Nephron progenitor cell (in vitro differentiated cells): Measurements from ENCODE around the gene KSR1.

Experiments used
- DNase-seq: peaks from one replicate; pipeline ENCODE4 v3.0.0; 2021
- H3K27ac Mint-ChIP-seq: 2 replicates; pipeline ENCODE4 v1.8.0; 2021; ENCODE audit warnings: mild to moderate bottlenecking, moderate library complexity, mixed read lengths
- H3K27me3 Mint-ChIP-seq: 2 replicates; pipeline ENCODE4 v1.8.0; 2021; ENCODE audit warnings: mild to moderate bottlenecking, low read depth, mixed read lengths; ENCODE audit not compliant: poor library complexity
- H3K36me3 Mint-ChIP-seq: 2 replicates; pipeline ENCODE4 v1.8.0; 2021; ENCODE audit warnings: low read depth, mixed read lengths
- H3K4me1 Mint-ChIP-seq: 2 replicates; pipeline ENCODE4 v1.8.0; 2021; ENCODE audit warnings: mixed read lengths
- H3K4me3 Mint-ChIP-seq: 2 replicates; pipeline ENCODE4 v1.8.0; 2021; ENCODE audit warnings: mild to moderate bottlenecking, moderate library complexity, mixed read lengths
- H3K9me3 Mint-ChIP-seq: 2 replicates; pipeline ENCODE4 v1.8.0; 2021; ENCODE audit warnings: mild to moderate bottlenecking, moderate library complexity, mixed read lengths
- TF ChIP-seq, protein P1 (sequence below): fragments of 200-600 bp; sonication (generic); IDR thresholded peaks from 2 replicates; pipeline ENCODE4 v1.5.0; 2021; ENCODE audit warnings: antibody characterized with exemption

KSR1 gene

DNA sequence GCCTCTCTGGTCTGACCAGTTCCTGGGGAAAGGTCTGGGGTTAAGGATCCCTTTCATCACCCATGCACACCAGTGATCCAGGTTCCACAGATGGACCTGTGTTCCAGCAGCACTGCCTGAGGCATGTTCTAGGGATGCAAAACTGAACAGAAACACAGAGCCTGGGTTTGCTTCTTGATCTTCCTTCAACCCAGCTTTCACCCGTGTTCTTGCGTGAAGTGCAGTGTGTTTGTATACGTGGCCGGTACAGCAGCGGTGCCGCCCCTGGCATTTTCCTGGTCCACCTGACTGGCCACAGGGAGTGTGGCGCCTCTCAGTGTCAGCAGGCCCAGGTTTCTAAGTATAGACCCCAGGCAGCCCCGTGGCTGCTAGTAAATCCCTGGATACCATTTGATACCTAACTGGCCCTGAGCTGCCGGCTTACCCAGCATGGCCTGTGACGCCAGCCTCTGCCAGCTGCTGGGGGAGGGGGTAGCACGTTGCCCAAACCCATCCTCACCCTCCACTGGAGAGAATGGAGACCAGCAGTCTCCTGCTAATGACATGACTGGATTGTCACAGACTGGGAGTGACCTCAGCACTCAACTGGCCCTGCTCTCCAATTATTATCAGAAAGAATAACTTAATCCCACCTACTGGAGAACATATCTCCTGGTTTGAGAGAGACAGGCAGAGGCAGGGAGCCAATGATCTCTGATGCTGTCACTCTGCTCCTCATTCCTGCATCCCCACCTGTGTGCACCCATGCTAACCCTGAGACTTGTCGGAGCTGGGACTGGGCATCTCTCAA, 115.5 kb downstream of the KSR1 start:
- H3K27me3 Mint-ChIP-seq: peaks cover 11% of the 10 kb centered on the region
- H3K9me3 Mint-ChIP-seq: no peaks in the 10 kb centered on the region
- H3K4me1 Mint-ChIP-seq: peaks cover 85% of the 10 kb centered on the region
- no peaks in the 10 kb centered on the region for H3K36me3 Mint-ChIP-seq
- no peak overlapping the region for H3K27ac Mint-ChIP-seq
- no peak for DNase-seq
- no peak overlapping the region for H3K4me3 Mint-ChIP-seq
- TF ChIP-seq, protein P1, sequence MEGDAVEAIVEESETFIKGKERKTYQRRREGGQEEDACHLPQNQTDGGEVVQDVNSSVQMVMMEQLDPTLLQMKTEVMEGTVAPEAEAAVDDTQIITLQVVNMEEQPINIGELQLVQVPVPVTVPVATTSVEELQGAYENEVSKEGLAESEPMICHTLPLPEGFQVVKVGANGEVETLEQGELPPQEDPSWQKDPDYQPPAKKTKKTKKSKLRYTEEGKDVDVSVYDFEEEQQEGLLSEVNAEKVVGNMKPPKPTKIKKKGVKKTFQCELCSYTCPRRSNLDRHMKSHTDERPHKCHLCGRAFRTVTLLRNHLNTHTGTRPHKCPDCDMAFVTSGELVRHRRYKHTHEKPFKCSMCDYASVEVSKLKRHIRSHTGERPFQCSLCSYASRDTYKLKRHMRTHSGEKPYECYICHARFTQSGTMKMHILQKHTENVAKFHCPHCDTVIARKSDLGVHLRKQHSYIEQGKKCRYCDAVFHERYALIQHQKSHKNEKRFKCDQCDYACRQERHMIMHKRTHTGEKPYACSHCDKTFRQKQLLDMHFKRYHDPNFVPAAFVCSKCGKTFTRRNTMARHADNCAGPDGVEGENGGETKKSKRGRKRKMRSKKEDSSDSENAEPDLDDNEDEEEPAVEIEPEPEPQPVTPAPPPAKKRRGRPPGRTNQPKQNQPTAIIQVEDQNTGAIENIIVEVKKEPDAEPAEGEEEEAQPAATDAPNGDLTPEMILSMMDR: no peak

DNA sequence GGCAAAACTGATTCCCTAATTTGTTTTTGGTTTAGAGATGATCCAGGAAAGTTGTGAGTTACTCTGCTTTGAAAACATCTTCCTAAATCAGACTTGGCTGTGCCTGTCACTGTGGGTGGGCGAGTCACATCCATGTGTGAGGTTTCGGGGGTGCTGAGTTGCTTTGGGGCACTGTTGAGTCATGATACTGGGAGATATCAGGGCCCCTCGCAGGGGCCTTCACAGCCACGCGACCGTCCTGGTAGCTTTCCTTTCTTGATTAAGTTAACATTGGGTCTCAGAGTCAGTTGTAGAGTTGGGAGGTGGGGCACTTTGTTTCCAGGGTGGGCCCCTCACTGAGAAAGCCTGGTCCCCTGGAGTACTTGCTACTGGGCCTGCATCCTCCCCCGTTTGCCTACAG, 116.4 kb downstream of the KSR1 start:
- Mint-ChIP-seq H3K4me3 (no peak overlapping the region), H3K4me1 (peaks cover 94% of the 10 kb centered on the region), H3K27me3 (peaks cover 11% of the 10 kb centered on the region), H3K27ac (no peak overlapping the region), H3K36me3 (no peaks in the 10 kb centered on the region), H3K9me3 (no peaks in the 10 kb centered on the region)
- TF ChIP-seq, protein P1: no peak
- no peak for DNase-seq

DNA sequence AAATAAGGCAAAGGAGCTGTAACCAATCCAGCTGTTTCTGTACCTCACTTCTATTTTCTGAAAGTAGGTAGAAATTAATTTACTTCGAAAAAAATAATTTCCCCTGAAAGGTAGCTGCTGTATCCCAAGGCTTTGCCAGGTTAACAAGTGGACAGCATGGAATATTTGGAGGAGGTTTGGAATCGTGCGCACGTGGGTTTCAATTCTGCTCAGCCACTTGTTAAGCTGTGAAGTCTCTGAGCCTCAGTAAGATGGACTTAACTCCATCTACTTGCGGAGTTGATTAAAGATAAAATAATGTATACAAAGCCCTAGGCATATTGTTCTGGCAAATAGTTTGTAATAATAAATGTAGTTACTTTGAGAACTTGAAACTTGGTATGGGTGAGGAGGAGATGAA, 117.3 kb downstream of the KSR1 start:
- peaks cover 11% of the 10 kb centered on the region for H3K27me3 Mint-ChIP-seq
- peaks cover 99% of the 10 kb centered on the region for H3K4me1 Mint-ChIP-seq
- no peak overlapping the region for H3K4me3 Mint-ChIP-seq
- no peak for DNase-seq
- TF ChIP-seq, protein P1: no peak
- H3K9me3 Mint-ChIP-seq: no peaks in the 10 kb centered on the region
- no peak overlapping the region for H3K27ac Mint-ChIP-seq
- no peaks in the 10 kb centered on the region for H3K36me3 Mint-ChIP-seq

DNA sequence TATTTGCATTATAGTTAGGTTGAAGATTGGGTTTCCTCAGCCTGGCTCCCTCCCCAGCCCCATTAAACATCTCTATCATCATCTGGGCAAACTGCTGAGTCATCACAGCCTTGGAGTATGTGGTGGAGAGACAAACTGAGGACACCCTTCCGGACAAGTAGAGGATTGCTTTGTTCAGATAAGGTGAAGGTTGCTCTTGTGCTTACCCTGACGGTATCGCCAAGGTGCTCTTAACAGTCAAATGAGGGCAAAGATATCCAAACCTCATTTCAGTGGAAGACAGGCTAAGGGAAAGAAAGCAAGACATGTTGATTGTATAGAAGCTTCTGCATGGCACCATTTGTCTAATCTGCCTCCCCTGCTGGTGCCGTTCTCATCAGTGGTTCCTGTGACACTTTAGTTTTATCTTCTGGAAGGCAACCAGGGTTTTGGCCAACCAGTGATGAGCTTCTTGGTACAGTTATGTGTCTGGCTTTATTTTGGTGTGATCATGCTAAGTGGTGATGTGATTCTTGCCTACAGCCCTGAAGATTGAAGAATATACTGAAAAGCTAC, 117.8 kb downstream of the KSR1 start:
- H3K27ac Mint-ChIP-seq: no peak overlapping the region
- peaks cover 98% of the 10 kb centered on the region for H3K4me1 Mint-ChIP-seq
- no peak for DNase-seq

DNA sequence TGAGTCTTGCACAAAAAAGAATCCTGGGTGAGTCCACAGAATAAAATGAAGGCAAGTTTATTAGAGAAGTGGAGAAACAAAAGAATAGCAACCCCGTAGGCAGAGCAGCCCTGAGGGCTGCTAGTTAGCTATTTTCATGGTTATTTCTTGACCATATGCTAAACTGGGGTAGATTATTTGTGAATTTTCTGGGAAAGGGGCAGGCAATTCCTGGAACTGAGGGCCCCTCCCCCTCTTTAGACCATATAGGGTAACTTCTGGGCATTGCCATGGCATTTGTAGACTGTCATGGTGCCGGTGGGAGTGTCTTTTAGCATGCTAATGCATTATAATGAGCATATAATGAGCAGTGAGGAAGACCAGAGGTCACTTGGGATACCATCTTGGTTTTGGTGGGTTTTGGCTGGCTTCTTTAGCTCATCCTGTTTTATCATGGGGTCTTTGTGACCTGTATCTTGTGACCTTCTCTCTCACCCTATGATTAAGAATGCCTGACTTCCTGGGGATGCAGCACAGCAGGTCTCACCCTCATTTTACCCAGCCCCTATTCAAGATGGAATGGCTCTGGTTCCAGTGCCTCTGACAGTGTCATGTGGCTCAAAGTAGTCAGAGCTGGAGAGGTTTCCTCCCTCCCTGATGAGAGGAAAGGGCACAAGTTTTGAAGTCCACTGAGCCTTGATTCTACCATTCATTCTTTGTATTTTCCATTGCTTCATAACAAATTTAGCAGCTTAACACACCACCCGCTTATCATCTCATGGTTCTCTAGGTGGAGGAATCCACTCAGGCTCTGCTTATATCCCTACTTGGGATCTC, 119.1 kb downstream of the KSR1 start:
- Mint-ChIP-seq H3K36me3 (no peaks in the 10 kb centered on the region), H3K9me3 (no peaks in the 10 kb centered on the region), H3K27ac (no peak overlapping the region), H3K4me1 (peaks cover 86% of the 10 kb centered on the region), H3K4me3 (no peak overlapping the region), H3K27me3 (peaks cover 11% of the 10 kb centered on the region)
- TF ChIP-seq, protein P1: no peak
- no peak for DNase-seq

More for the DNA sequence above, 117.8 kb downstream of the KSR1 start:
- TF ChIP-seq, protein P1: no peak
- Mint-ChIP-seq H3K4me3 (no peak overlapping the region), H3K9me3 (no peaks in the 10 kb centered on the region), H3K27me3 (peaks cover 11% of the 10 kb centered on the region), H3K36me3 (no peaks in the 10 kb centered on the region)
